IPS DF 6.9 (cell line): ENCODE data around the gene HOXD12.
A peak's percentile ranks its signal among the peaks of the same experiment; 100 is the strongest.

Experiments
- DNase-seq: peaks from one replicate; pipeline ENCODE4 v3.0.0-alpha.2; 2013; ENCODE audit warnings: low read depth, low spot score
- H3K27ac ChIP-seq: one replicate; pipeline ENCODE4 v1.5.1; 2013; ENCODE audit warnings: low read length, control low read depth
- H3K27me3 ChIP-seq: 2 replicates; pipeline ENCODE4 v1.6.1; 2013; ENCODE audit warnings: mild to moderate bottlenecking, low read length; ENCODE audit not compliant: control insufficient read depth, insufficient read depth
- H3K36me3 ChIP-seq: 2 replicates; pipeline ENCODE4 v1.6.1; 2013; ENCODE audit warnings: low read length; ENCODE audit not compliant: control insufficient read depth, insufficient read depth
- H3K4me1 ChIP-seq: 2 replicates; pipeline ENCODE4 v1.6.1; 2013; ENCODE audit warnings: low read length; ENCODE audit not compliant: control insufficient read depth, insufficient read depth
- H3K4me3 ChIP-seq: 2 replicates; pipeline ENCODE4 v1.5.1; 2013; ENCODE audit warnings: mild to moderate bottlenecking, low read length
- H3K9me3 ChIP-seq: 2 replicates; pipeline ENCODE4 v1.6.1; 2013; ENCODE audit warnings: low read length, inconsistent platforms; ENCODE audit not compliant: control insufficient read depth, insufficient read depth
- WGBS: extraction: QIAGEN DNeasy Blood & Tissue Kit; methylation state at CpG from one replicate; pipeline ENCODE4 v1.1.7; 2013; ENCODE audit warnings: mixed read lengths, missing lambda C conversion rate; ENCODE audit not compliant: insufficient read length, insufficient coverage; 5-methylcytosine and 5-hydroxymethylcytosine counted together

The HOXD12 gene

GRCh38 chr2:176101842-176102241 is 2.2 kb downstream of the HOXD12 start:
- H3K36me3 ChIP-seq = no peaks in the 10 kb centered on the region; the same call in 1 of the 2 replicates
- DNase-seq = no peak
- H3K9me3 ChIP-seq = no peaks in the 10 kb centered on the region
- peaks cover 91% of the 10 kb centered on the region for H3K27me3 ChIP-seq
- WGBS = no CpG with 5 or more reads among the region's 5 CpGs
- peaks cover 5% of the 10 kb centered on the region for H3K4me1 ChIP-seq
- H3K27ac ChIP-seq = no peak overlapping the region
- no peak overlapping the region for H3K4me3 ChIP-seq

- peaks cover 97% of the 10 kb centered on the region for H3K27me3 ChIP-seq
Measured at GRCh38 chr2:176102309-176102866, 2.8 kb downstream of the HOXD12 start.

GRCh38 chr2:176103194-176103593 is 3.6 kb downstream of the HOXD12 start:
- Histone ChIP-seq H3K4me1 (peaks cover 9% of the 10 kb centered on the region), H3K9me3 (no peaks in the 10 kb centered on the region), H3K27ac (no peak overlapping the region), H3K27me3 (peaks cover 96% of the 10 kb centered on the region), H3K4me3 (no peak overlapping the region), H3K36me3 (no peaks in the 10 kb centered on the region; the same call in 1 of the 2 replicates)
- DNase-seq = no peak
- WGBS = no CpG with 5 or more reads among the region's 7 CpGs

More at GRCh38 chr2:176102309-176102866, 2.8 kb downstream of the HOXD12 start:
- H3K36me3 ChIP-seq = no peaks in the 10 kb centered on the region; the same call in 1 of the 2 replicates
- H3K9me3 ChIP-seq = no peaks in the 10 kb centered on the region
- DNase-seq = no peak
- no peak overlapping the region for H3K27ac ChIP-seq
- WGBS = no CpG with 5 or more reads among the region's 7 CpGs
- H3K4me1 ChIP-seq = peaks cover 9% of the 10 kb centered on the region
- no peak overlapping the region for H3K4me3 ChIP-seq

- WGBS = no CpG with 5 or more reads among the region's 17 CpGs
Measured at GRCh38 chr2:176103742-176104315, 4.2 kb downstream of the HOXD12 start.

GRCh38 chr2:176104316-176105077 is 4.9 kb downstream of the HOXD12 start:
- WGBS = no CpG with 5 or more reads among the region's 56 CpGs
- no peak overlapping the region; the same call in 1 of the 2 replicates for H3K4me3 ChIP-seq
- H3K27ac ChIP-seq = no peak overlapping the region
- H3K27me3 ChIP-seq = peaks cover 96% of the 10 kb centered on the region
- peaks cover 7% of the 10 kb centered on the region for H3K4me1 ChIP-seq
- H3K36me3 ChIP-seq = no peaks in the 10 kb centered on the region; the same call in 1 of the 2 replicates
- no peak for DNase-seq
- no peaks in the 10 kb centered on the region for H3K9me3 ChIP-seq

More at GRCh38 chr2:176103742-176104315, 4.2 kb downstream of the HOXD12 start:
- H3K4me1 ChIP-seq = peaks cover 7% of the 10 kb centered on the region
- no peak overlapping the region for H3K27ac ChIP-seq
- H3K36me3 ChIP-seq = no peaks in the 10 kb centered on the region; the same call in 1 of the 2 replicates
- no peaks in the 10 kb centered on the region for H3K9me3 ChIP-seq
- H3K4me3 ChIP-seq = no peak overlapping the region
- DNase-seq = no peak
- peaks cover 96% of the 10 kb centered on the region for H3K27me3 ChIP-seq

GRCh38 chr2:176105078-176105729 is 5.6 kb downstream of the HOXD12 start:
- no peak for DNase-seq
- no CpG with 5 or more reads among the region's 25 CpGs for WGBS

GRCh38 chr2:176105730-176106580 is 6.4 kb downstream of the HOXD12 start:
- no CpG with 5 or more reads among the region's 25 CpGs for WGBS
- Histone ChIP-seq H3K36me3 (no peaks in the 10 kb centered on the region; the same call in 1 of the 2 replicates), H3K4me1 (peaks cover 5% of the 10 kb centered on the region), H3K27me3 (peaks cover 96% of the 10 kb centered on the region), H3K27ac (no peak overlapping the region), H3K4me3 (no peak overlapping the region), H3K9me3 (no peaks in the 10 kb centered on the region)
- DNase-seq = no peak

More at GRCh38 chr2:176105078-176105729, 5.6 kb downstream of the HOXD12 start:
- Histone ChIP-seq H3K36me3 (no peaks in the 10 kb centered on the region; the same call in 1 of the 2 replicates), H3K27me3 (peaks cover 96% of the 10 kb centered on the region), H3K9me3 (no peaks in the 10 kb centered on the region), H3K27ac (no peak overlapping the region), H3K4me3 (no peak overlapping the region; the same call in 1 of the 2 replicates), H3K4me1 (peaks cover 5% of the 10 kb centered on the region)

GRCh38 chr2:176106581-176107539 is 7.3 kb downstream of the HOXD12 start, which contains the start of gene HOXD11:
TSS of gene HOXD11 (plus strand) at chr2:176107280. CDS start at chr2:176107356, 76 bp downstream.
- H3K27ac ChIP-seq = no peak within 1 kb of the TSS
- no CpG with 5 or more reads among the region's 85 CpGs for WGBS
- no peaks in the 10 kb centered on the region for H3K9me3 ChIP-seq
- peaks cover 95% of the 10 kb centered on the region for H3K27me3 ChIP-seq
- no peaks in the 10 kb centered on the region; the same call in 1 of the 2 replicates for H3K36me3 ChIP-seq
- peak within 1 kb of the TSS; percentile 10; the same call in 1 of the 2 replicates for H3K4me3 ChIP-seq
- peaks cover 5% of the 10 kb centered on the region for H3K4me1 ChIP-seq
- no peak for DNase-seq

- H3K9me3 ChIP-seq = no peaks in the 10 kb centered on the region
- H3K4me1 ChIP-seq = peaks cover 5% of the 10 kb centered on the region
- DNase-seq = no peak
- no peak overlapping the region for H3K27ac ChIP-seq
- H3K27me3 ChIP-seq = peaks cover 95% of the 10 kb centered on the region
- H3K4me3 ChIP-seq = no peak overlapping the region
- H3K36me3 ChIP-seq = no peaks in the 10 kb centered on the region; the same call in 1 of the 2 replicates
- WGBS = no CpG with 5 or more reads among the region's 59 CpGs
Measured at GRCh38 chr2:176107731-176108181, 8.2 kb downstream of the HOXD12 start.
